ENCODE data around the gene PRKCB. TPM values are rescaled to one million over a fixed set of nuclear protein-coding genes. Genes with fewer than 3 reads are reported as not detected.

The PRKCB gene
- total RNA-seq, 2 experiments from 2014 or later: 77.8 to 81.0 TPM

GRCh38 chr16:24074574-24074973, 238.8 kb downstream of the PRKCB start:
- ChIA-PET CTCF (interaction anchor here (0.6 kb wide), 1 partner anchor 639 kb away, joined by 3 read pairs; no protein-coding TSS in a partner anchor), POLR2A (no interaction called here)
- Mint-ChIP-seq H3K27me3 (no peaks in the 10 kb centered on the region), H3K27ac (no peak overlapping the region), H3K4me1 (peaks cover 32% of the 10 kb centered on the region), H3K9me3 (no peaks in the 10 kb centered on the region), H3K36me3 (ENCODE audit: low read depth) (peaks cover 5% of the 10 kb centered on the region), H3K4me3 (no peak overlapping the region)
- no peak for DNase-seq

- Mint-ChIP-seq H3K4me3 (no peak overlapping the region), H3K27me3 (no peaks in the 10 kb centered on the region), H3K4me1 (peaks cover 32% of the 10 kb centered on the region), H3K9me3 (no peaks in the 10 kb centered on the region), H3K36me3 (ENCODE audit: low read depth) (peaks cover 7% of the 10 kb centered on the region), H3K27ac (no peak overlapping the region)
- ChIA-PET POLR2A (no interaction called here), CTCF (no interaction called here)
- DNase-seq: no peak
These were observed 239.5 kb downstream of the PRKCB start for GRCh38 chr16:24075302-24075701.

- CTCF ChIA-PET: no interaction called here
- H3K36me3 Mint-ChIP-seq (ENCODE audit: low read depth): peaks cover 8% of the 10 kb centered on the region
- H3K4me3 Mint-ChIP-seq: no peak overlapping the region
- no peak for DNase-seq
- peaks cover 29% of the 10 kb centered on the region for H3K4me1 Mint-ChIP-seq
- H3K9me3 Mint-ChIP-seq: no peaks in the 10 kb centered on the region
- H3K27me3 Mint-ChIP-seq: no peaks in the 10 kb centered on the region
- H3K27ac Mint-ChIP-seq: no peak overlapping the region
- POLR2A ChIA-PET: no interaction called here
These were observed 240.3 kb downstream of the PRKCB start for GRCh38 chr16:24075931-24076716.

GRCh38 chr16:24077292-24077691, 241.5 kb downstream of the PRKCB start:
- ChIA-PET POLR2A (no interaction called here), CTCF (no interaction called here)
- Mint-ChIP-seq H3K4me3 (no peak overlapping the region), H3K36me3 (ENCODE audit: low read depth) (peaks cover 8% of the 10 kb centered on the region), H3K27me3 (no peaks in the 10 kb centered on the region), H3K27ac (no peak overlapping the region), H3K9me3 (no peaks in the 10 kb centered on the region), H3K4me1 (peaks cover 22% of the 10 kb centered on the region)
- DNase-seq: no peak

GRCh38 chr16:24077966-24078365, 242.2 kb downstream of the PRKCB start:
- Mint-ChIP-seq H3K27ac (no peak overlapping the region), H3K27me3 (no peaks in the 10 kb centered on the region), H3K9me3 (no peaks in the 10 kb centered on the region), H3K36me3 (ENCODE audit: low read depth) (peaks cover 8% of the 10 kb centered on the region), H3K4me1 (peaks cover 16% of the 10 kb centered on the region), H3K4me3 (no peak overlapping the region)
- ChIA-PET CTCF (interaction anchor here (0.6 kb wide), 1 partner anchor 197 kb away, joined by 3 read pairs; no protein-coding TSS in a partner anchor), POLR2A (no interaction called here)
- DNase-seq: no peak

GRCh38 chr16:24085666-24086065, 249.9 kb downstream of the PRKCB start:
- H3K27me3 Mint-ChIP-seq: no peaks in the 10 kb centered on the region
- POLR2A ChIA-PET: no interaction called here
- no peak for DNase-seq

GRCh38 chr16:24087891-24088410, 252.2 kb downstream of the PRKCB start:
- Mint-ChIP-seq H3K4me3 (no peak overlapping the region), H3K36me3 (ENCODE audit: low read depth) (peaks cover 44% of the 10 kb centered on the region)
- POLR2A ChIA-PET: no interaction called here

More at GRCh38 chr16:24085666-24086065, 249.9 kb downstream of the PRKCB start:
- Mint-ChIP-seq H3K4me3 (no peak overlapping the region), H3K27ac (no peak overlapping the region), H3K36me3 (ENCODE audit: low read depth) (peaks cover 21% of the 10 kb centered on the region), H3K4me1 (no peaks in the 10 kb centered on the region), H3K9me3 (peaks cover 15% of the 10 kb centered on the region)
- CTCF ChIA-PET: no interaction called here

GRCh38 chr16:24088767-24089166, 253.0 kb downstream of the PRKCB start:
- Mint-ChIP-seq H3K36me3 (ENCODE audit: low read depth) (peaks cover 51% of the 10 kb centered on the region), H3K27me3 (no peaks in the 10 kb centered on the region), H3K4me3 (no peak overlapping the region)

More at GRCh38 chr16:24087891-24088410, 252.2 kb downstream of the PRKCB start:
- no peaks in the 10 kb centered on the region for H3K27me3 Mint-ChIP-seq
- CTCF ChIA-PET: interaction anchor here (1.8 kb wide), 1 partner anchor 17 kb away, joined by 6 read pairs; no protein-coding TSS in a partner anchor
- DNase-seq: no peak
- H3K9me3 Mint-ChIP-seq: peaks cover 24% of the 10 kb centered on the region
- H3K4me1 Mint-ChIP-seq: peaks cover 9% of the 10 kb centered on the region
- no peak overlapping the region for H3K27ac Mint-ChIP-seq

GRCh38 chr16:24091125-24091524, 255.3 kb downstream of the PRKCB start:
- H3K9me3 Mint-ChIP-seq: peaks cover 24% of the 10 kb centered on the region

More at GRCh38 chr16:24088767-24089166, 253.0 kb downstream of the PRKCB start:
- CTCF ChIA-PET: interaction anchor here (1.8 kb wide), 1 partner anchor 18 kb away, joined by 6 read pairs; no protein-coding TSS in a partner anchor
- Mint-ChIP-seq H3K4me1 (peaks cover 13% of the 10 kb centered on the region), H3K27ac (no peak overlapping the region), H3K9me3 (peaks cover 24% of the 10 kb centered on the region)
- no peak for DNase-seq
- POLR2A ChIA-PET: no interaction called here

GRCh38 chr16:24093049-24093448, 257.3 kb downstream of the PRKCB start:
- Mint-ChIP-seq H3K4me1 (peaks cover 13% of the 10 kb centered on the region), H3K9me3 (peaks cover 24% of the 10 kb centered on the region), H3K36me3 (ENCODE audit: low read depth) (peaks cover 76% of the 10 kb centered on the region), H3K4me3 (no peak overlapping the region), H3K27ac (peak overlapping the region; percentile 33), H3K27me3 (no peaks in the 10 kb centered on the region)
- DNase-seq: no peak
- ChIA-PET CTCF (no interaction called here), POLR2A (no interaction called here)

More at GRCh38 chr16:24091125-24091524, 255.3 kb downstream of the PRKCB start:
- Mint-ChIP-seq H3K4me3 (no peak overlapping the region), H3K36me3 (ENCODE audit: low read depth) (peaks cover 72% of the 10 kb centered on the region), H3K27me3 (no peaks in the 10 kb centered on the region), H3K4me1 (peaks cover 13% of the 10 kb centered on the region), H3K27ac (no peak overlapping the region)
- no peak for DNase-seq
- ChIA-PET POLR2A (no interaction called here), CTCF (no interaction called here)

GRCh38 chr16:24094660-24095059, 258.9 kb downstream of the PRKCB start:
- no peak for DNase-seq
- Mint-ChIP-seq H3K27ac (no peak overlapping the region), H3K4me3 (no peak overlapping the region), H3K27me3 (no peaks in the 10 kb centered on the region), H3K36me3 (ENCODE audit: low read depth) (peaks cover 66% of the 10 kb centered on the region), H3K4me1 (peaks cover 13% of the 10 kb centered on the region), H3K9me3 (peaks cover 17% of the 10 kb centered on the region)
- POLR2A ChIA-PET: no interaction called here
- CTCF ChIA-PET: no interaction called here

GRCh38 chr16:24098896-24099295, 263.1 kb downstream of the PRKCB start:
- Mint-ChIP-seq H3K9me3 (no peaks in the 10 kb centered on the region), H3K4me1 (no peaks in the 10 kb centered on the region), H3K4me3 (no peak overlapping the region), H3K36me3 (ENCODE audit: low read depth) (peaks cover 28% of the 10 kb centered on the region), H3K27ac (no peak overlapping the region), H3K27me3 (no peaks in the 10 kb centered on the region)
- POLR2A ChIA-PET: no interaction called here
- no peak for DNase-seq
- CTCF ChIA-PET: interaction anchor here (0.5 kb wide), 1 partner anchor 591 kb away, joined by 3 read pairs; no protein-coding TSS in a partner anchor

- H3K27me3 Mint-ChIP-seq: no peaks in the 10 kb centered on the region
- H3K27ac Mint-ChIP-seq: no peak overlapping the region
- POLR2A ChIA-PET: no interaction called here
- H3K4me3 Mint-ChIP-seq: no peak overlapping the region
- CTCF ChIA-PET: interaction anchor here (1.0 kb wide), 1 partner anchor 31 kb away, joined by 4 read pairs; no protein-coding TSS in a partner anchor
- no peak for DNase-seq
- peaks cover 15% of the 10 kb centered on the region for H3K36me3 Mint-ChIP-seq (ENCODE audit: low read depth)
- peaks cover 4% of the 10 kb centered on the region for H3K9me3 Mint-ChIP-seq
- no peaks in the 10 kb centered on the region for H3K4me1 Mint-ChIP-seq
These were observed 265.6 kb downstream of the PRKCB start for GRCh38 chr16:24101431-24101830.

Measured in activated CD4-positive, alpha-beta T cell treated with anti-CD3 and anti-CD28 coated beads, Interleukin-2, amount 10 ng/mL, durations not matched to agents 7 days and 5 days (primary cell).